ENCODE measurements around the gene SUSD6.
"Not testable (repeated sequence)": the region's sequence is repeated elsewhere in the genome, so short reads cannot be mapped to it uniquely, and the experiment has no call there.

The SUSD6 gene

DNA sequence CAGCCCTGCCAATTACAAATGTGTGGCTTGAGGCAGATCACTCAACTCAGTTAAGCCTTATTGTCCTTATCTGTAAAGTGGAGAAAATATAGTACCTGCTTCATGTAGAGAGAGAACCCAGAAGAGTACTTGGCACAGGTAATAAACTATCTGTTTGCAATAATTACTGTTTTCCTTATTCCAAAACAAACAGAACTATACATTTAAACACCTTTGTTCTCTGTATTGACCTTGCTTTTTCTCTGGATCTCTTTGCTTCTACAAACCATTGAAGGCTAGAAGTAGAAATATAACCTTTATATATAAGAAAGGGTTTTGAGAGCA, 84.8 kb downstream of the SUSD6 start:
- DNase-seq (ENCODE audit: low spot score), result no peak

DNA sequence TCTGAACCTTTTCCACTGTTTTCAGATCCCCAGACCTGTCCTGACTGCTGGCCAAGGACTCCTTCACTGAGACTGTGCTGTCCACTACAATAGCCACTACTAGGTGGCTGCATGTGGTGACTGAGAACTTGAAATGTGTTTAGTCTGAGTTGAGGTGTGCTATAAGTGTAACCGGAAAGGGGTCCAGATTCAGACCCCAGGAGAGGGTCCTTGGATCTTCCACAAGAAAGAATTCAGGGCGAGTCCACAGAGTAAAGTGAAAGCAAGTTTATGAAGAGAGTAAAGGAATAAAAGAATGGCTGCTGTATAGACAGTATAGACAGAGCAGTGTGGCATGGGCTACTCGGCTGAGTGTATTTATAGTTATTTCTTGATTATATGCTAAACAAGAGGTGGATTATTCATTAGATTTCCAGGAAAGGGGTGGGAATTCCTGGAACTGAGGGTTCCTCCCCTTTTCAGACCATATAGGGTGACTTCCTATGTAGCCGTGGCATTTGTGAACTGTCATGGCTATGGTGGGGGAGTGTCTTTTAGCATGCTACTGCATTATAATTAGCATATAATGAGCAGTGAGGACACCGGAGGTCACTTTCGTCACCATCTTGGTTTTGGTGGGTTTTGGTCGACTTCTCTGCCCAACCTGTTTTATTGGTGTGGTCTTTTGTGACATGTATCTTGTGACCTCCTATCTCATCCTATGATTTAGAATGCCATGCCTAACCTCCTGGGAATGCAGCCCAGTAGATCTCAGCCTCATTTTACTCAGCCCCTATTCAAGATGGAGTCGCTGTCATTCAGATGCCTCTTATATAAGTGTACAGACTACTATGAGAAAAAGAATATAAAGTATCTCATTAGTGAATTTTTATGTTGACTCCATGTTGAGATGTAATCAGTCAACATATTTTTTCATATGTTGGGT, 85.5 kb downstream of the SUSD6 start:
- peak; percentile 60 for DNase-seq (ENCODE audit: low spot score)

DNA sequence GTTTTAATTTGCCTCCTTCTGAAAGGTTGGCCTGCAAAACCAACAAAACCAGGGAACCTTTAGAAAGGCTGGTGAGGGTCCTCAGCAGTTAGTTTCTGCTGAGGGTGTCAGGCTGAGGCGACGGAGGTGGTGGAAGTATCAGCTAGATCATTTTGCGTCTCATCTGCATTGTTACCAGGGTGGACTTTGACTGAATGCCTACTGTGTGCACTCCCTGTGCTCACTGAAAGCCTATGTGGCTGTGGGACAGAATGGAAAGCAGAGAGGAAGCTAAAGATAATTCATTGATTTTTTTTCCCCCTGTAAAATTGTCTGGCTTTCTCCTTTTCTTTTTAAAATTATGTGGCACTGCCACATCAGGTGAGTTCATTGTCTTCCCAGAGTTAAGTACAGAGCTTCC, 87.2 kb downstream of the SUSD6 start:
- DNase-seq (ENCODE audit: low spot score), result no peak

GRCh38 chr14:69699243-69699642, 87.8 kb downstream of the SUSD6 start:
- DNase-seq (ENCODE audit: low spot score), result not testable (repeated sequence)

GRCh38 chr14:69699748-69700303, 88.4 kb downstream of the SUSD6 start:
- no peak for DNase-seq (ENCODE audit: low spot score)

DNA sequence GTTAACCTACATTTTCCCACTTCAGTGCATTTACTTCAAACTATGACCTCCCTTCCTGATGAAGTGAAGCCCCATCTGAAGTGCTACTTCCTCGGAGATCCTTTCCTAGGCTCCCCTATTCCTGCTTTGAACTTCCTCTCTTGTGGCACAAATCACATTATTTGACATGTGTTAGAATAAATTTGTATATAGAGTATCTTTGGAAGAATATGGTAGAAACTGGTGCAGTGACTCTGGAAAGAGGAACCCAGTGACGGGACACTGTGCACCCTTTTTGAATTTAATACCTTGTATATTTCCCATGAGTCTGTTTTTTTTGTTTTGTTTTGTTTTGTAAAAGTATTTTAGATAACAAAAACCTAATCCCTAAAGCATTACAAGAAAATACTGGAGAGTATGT, 89.2 kb downstream of the SUSD6 start:
- DNase-seq (ENCODE audit: low spot score), result no peak

DNA sequence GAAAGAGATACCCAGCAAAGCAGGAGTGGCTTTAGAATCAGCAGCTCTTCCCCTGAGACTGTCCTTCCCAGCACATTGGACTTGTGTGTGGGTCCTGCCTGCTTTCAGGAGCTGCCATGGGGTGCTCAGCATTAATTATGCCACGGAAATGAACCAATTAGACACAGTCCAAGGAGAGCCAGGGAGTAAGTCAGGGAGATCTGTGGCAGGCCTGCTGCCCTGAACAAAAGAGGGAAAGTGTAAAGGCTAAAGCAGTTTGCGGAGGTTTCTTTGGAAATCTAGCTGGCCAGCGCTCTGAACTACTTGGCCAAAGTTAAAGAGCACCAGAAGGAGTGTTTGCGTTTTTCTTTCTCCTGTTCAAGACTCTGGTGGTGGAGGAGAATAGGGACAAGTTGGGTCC, 89.9 kb downstream of the SUSD6 start:
- DNase-seq (ENCODE audit: low spot score), result no peak

DNA sequence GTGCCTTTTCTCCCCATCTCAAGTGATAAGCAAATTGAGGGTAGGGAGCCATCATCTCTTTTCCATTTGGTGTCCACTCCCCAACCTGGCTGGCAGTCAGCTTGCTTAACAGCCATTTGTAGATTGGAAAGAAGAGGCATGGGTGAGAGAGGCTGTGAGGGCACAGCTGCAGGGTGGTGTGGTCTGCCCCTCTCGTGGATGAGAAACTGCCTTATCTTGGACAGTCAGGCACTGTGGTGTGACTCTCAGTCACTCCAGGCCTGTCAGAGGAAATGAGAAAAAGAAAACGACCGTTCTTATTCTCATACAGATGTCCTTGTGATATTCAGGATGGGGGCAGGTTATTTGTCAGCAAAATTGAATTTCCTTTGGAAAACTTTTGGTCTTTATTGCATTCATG, 90.5 kb downstream of the SUSD6 start:
- DNase-seq (ENCODE audit: low spot score), result peak; percentile 84

DNA sequence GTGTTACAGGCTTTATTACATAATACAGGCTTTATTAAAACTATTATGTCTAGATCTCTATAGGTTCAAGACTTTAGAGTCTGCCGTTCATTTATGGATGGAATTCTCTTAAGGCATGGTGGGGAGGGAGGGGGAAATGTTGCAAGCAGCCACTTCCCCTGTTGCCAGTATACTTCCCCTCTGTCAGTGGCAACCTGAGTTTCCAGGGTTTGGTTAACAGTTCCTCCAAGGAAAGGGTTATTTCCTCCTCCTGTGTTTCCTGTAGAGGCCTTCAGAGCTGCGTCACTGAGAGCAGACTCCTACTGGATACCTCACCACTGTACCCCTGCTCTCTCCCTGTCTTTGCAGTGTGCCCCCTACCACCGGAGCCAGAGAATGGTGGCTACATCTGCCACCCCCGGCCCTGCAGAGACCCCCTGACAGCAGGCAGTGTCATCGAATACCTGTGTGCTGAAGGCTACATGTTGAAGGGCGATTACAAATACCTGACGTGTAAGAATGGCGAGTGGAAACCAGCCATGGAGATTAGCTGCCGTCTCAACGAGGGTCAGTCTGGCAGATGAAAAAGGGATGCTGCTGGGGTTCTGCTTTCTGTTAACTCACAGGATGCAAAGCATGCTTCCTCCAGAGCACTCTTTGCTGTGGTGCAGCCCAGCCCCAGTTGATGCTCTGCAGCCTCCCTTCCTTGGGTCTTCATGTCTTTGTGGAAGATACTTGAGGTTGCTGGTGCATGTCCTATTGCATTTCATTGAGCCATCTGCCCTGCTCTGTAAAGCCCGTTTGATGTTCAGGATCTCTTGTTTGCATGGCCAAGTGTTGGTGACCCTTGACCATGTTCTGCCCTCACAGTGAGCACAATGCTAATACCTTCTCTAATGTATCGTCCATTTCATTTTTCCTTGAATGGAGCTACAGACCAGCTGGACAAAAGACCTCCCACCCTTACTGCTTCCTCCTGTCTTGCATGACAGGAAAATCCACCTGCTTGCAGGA, 91.9 kb downstream of the SUSD6 start:
- no peak for DNase-seq (ENCODE audit: low spot score)

DNA sequence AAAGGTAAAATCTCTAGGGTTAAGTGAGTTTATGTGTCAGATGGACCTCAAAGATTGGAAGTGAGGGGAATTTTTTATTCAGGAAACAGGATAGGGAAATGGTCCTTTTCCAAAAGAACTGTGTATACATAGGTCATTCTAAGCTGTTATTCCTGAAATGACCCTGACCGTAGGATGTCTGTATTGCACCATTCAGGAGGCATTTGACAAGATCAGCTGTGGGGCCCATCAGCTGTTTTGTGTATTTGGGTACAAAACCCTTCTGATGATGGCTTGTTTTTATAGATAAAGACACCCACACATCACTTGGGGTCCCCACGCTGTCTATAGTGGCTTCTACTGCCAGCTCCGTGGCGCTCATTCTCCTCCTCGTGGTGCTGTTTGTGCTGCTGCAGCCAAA, 92.9 kb downstream of the SUSD6 start:
- DNase-seq (ENCODE audit: low spot score), result no peak

- DNase-seq (ENCODE audit: low spot score), result no peak
Observed at GRCh38 chr14:69705706-69706105, 94.3 kb downstream of the SUSD6 start.

DNA sequence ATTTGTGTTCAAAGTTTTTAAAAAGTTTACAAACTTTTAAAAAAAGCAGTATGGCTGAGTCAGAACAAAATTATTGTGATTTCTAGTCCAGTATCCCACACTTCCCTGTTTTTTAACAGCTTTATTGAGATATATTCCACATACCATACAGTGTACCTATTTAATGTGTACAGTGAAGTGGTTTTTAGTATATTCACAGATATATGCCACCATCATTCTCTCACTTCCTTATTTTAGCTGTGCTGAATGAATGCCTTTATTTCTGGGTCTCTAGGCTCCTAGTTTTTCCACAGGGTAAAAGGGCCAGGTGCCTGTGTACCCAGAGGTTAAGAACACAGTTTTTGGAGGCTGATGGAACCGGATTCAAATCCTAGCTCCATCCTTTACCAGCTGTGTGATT, 96.7 kb downstream of the SUSD6 start:
- DNase-seq (ENCODE audit: low spot score), result no peak

DNA sequence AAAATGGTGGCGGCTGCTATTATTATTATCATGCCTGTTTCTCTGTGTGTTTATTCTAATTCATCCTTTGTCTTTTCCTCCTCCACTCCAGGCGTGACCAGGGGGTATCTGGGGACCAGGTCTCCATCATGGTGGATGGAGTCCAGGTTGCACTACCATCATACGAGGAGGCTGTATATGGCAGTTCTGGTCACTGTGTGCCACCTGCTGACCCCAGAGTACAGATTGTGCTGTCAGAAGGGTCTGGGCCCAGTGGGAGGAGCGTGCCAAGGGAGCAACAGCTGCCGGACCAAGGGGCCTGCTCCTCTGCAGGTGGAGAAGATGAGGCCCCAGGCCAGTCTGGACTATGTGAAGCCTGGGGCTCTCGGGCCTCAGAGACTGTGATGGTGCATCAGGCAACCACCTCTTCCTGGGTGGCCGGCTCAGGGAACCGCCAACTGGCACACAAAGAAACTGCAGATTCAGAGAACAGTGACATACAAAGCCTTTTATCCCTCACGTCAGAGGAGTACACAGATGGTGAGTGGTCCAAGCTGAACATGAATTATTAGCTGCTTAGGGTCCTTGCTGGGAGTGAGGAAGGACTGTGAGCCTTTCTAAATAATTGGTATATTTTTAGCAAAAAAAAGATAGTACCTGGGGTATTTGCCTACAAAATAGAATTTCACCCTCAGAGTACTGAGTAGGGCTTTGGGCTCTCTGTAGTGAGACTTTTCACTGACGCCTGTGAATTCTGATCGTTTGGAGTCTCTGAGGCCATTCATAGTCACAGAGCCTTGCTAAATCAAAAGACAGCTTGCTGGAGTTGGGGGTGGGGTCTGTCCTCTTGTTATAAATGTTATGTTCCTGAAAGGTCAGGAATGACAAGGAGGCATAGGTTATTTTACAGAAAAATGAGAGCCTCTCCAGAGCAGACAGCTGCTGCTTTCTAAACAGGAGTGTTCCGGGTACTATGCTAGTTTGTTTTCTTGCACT, 97.5 kb downstream of the SUSD6 start:
- DNase-seq (ENCODE audit: low spot score), result peak; percentile 25

DNA sequence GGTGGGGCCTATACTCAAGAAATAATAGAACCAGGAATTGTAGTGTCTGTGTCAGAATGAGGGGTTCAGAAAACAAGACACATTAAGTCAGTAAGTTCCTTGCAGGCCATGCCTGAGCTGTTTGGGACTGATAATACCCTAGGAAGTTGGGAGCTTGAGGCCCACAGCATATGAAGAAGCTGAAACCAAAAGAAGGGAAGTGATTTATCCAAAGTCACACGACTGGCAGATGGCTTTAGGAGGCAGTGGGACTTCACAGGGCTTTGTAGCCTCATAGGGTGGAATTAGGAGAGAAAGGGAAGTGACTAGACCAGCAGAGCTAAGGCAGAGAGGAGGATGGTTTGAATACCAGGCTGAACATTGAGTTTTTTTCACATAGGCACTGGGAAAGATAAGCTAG, 99.0 kb downstream of the SUSD6 start:
- DNase-seq (ENCODE audit: low spot score), result no peak

DNA sequence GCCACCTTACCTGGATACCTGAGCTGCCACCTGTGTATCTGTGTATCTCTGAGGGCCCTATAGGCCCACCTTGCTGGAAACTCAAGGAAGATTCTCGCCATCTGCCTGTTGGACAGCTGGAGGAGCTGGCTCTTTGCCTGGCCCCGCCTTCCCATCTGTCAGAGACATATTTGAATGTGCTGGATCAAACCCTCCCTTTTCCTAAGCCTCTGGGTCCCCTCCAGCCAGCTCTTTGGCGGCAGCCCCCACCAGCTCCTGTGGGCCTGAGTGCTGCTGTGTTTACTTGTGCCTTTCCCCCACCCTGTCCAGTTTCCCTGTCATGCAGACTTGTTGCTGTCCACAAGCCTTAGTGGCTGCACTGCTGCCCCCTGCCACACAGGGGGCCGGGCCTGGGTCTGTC, 99.7 kb downstream of the SUSD6 start:
- peak; percentile 29 for DNase-seq (ENCODE audit: low spot score)

DNA sequence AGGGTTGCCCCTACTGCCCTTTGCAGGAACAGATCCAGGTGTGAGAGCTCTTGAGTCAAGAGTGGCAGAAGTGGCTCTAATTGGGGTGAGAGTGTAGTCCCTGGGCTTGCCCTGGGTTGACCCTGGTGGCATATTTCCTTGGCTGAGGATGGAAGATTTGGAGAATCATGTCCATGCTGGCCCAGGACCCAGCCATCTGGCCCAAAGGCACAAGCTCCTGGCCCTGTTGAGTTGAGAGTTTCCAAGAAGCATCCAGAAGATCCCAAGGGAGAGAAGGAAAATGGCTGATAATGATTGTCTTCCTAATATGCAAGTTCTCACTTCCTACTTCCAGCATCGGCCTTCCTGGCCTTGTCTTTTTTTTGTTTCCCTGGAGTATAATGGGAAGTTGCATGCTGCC, 100.1 kb downstream of the SUSD6 start:
- no peak for DNase-seq (ENCODE audit: low spot score)

- no peak for DNase-seq (ENCODE audit: low spot score)
Observed at GRCh38 chr14:69711881-69712560, 100.6 kb downstream of the SUSD6 start.

DNA sequence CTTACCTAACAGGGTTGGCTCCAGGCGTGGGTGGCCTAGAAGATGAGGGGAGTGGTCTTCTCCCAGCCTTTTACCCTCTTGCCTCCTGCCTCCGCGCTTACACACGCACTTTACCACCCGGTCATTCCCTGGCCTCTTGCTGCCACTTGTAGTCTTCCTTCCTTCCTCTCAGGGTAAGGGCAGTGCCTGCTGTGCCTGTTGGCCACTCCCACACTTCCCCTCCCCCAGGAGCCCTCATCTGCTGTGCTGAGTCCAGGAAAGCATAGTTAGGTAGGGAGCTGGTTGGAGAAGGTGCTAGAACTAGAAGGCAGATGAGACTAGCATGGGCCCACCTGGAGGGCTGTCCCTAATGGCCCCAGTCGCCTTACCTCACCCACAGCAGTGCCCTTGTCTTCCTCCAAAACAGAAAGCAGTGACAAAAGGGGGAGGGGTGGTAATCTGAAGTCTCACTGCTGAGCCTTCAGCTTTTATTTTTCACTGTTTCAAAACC, 101.2 kb downstream of the SUSD6 start:
- no peak for DNase-seq (ENCODE audit: low spot score)

DNA sequence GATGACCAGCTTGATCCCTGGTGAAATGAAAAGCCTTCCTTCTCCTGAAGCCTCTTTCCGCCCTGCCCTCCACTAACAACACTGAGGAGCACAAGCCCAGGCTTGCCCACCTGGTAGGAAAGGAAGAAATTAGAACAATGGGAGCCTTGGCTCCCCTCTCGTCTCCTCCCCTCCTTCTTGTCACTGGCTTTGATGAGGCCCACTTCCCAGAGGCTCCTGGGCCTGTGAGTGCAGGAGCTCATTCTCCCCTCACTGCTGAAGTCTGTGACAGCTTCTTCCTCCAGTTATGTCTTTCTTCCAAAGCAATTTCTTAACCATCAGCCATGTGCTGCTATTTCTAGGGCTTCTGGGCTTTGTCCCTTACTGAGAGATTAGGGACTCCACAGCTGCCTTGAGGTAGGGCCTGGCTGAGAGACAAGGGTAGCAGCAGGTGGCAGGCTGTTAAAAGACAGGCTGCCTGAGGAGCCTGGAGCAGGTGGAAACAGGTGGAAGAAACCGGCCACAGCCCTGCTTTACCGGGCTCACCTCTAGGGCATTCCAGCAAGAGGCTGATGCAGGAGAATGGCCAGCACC, 101.9 kb downstream of the SUSD6 start:
- no peak for DNase-seq (ENCODE audit: low spot score)

DNA sequence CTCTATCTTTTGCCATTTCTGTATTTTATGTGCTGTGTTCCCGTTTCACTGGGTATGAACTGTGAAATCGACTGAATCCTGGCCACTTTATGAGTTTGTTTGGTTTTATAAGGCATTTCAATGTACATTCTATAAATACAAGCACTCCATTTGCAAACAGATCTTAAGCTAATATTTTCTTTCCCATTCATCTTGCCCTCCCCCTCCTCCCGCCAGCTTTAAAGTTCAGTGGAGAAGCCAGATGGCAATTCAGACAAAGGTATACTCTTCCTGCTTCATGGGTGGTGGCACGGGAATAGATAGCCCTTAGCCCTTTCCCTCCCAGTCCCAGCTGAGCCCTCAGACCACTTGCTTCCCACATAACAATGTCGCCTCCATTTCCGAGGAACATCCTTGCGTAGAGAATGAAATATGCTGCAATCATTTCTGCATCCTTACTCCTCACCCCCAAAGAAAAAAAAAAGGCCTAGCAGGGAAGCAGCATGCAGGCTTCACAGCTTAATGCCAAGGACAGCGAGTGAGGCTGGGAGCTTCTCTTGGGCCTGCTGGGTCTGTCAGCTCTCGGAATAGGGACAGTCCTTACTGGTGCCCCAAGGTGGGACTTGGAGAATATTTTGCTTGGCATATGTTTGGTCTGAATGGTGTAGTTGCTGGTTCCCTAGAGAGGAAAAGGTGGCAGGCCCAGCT, 102.7 kb downstream of the SUSD6 start:
- DNase-seq (ENCODE audit: low spot score), result no peak

All from hematopoietic multipotent progenitor cell treated with erythropoietin and hydrocortisone succinate and interleukin-3 and kit ligand, for 17 days (in vitro differentiated cells).